ENCODE results near the gene TP53. TPM values are rescaled to one million over a fixed set of nuclear protein-coding genes. Genes with fewer than 3 reads are reported as not detected.
A peak's percentile ranks its signal among the peaks of the same experiment; 100 is the strongest.

The TP53 gene
- total RNA-seq, 1 donor from 2014 or later, result 168 TPM

- TF ChIP-seq, protein P1, sequence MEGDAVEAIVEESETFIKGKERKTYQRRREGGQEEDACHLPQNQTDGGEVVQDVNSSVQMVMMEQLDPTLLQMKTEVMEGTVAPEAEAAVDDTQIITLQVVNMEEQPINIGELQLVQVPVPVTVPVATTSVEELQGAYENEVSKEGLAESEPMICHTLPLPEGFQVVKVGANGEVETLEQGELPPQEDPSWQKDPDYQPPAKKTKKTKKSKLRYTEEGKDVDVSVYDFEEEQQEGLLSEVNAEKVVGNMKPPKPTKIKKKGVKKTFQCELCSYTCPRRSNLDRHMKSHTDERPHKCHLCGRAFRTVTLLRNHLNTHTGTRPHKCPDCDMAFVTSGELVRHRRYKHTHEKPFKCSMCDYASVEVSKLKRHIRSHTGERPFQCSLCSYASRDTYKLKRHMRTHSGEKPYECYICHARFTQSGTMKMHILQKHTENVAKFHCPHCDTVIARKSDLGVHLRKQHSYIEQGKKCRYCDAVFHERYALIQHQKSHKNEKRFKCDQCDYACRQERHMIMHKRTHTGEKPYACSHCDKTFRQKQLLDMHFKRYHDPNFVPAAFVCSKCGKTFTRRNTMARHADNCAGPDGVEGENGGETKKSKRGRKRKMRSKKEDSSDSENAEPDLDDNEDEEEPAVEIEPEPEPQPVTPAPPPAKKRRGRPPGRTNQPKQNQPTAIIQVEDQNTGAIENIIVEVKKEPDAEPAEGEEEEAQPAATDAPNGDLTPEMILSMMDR (IDR thresholded peaks at IDR 0.05; ENCODE audit: insufficient read depth, low read length, poor library complexity, severe bottlenecking), result no peak
- Histone ChIP-seq H3K36me3 (ENCODE audit: control insufficient read depth, insufficient read depth, low read length) (no peaks in the 10 kb centered on the region), H3K27me3 (ENCODE audit: control insufficient read depth, insufficient read depth, low read length) (peaks cover 33% of the 10 kb centered on the region), H3K4me3 (ENCODE audit: low read depth, low read length) (no peak overlapping the region)
- DNase-seq (ENCODE audit: low read depth), result no peak
Measured at GRCh38 chr17:7714721-7715594, 27.7 kb upstream of the TP53 start.

GRCh38 chr17:7713782-7714181 lies 26.5 kb upstream of the TP53 start:
- no peaks in the 10 kb centered on the region for H3K36me3 ChIP-seq (ENCODE audit: control insufficient read depth, insufficient read depth, low read length)
- DNase-seq (ENCODE audit: low read depth), result no peak
- H3K27me3 ChIP-seq (ENCODE audit: control insufficient read depth, insufficient read depth, low read length), result peaks cover 26% of the 10 kb centered on the region
- no peak overlapping the region for H3K4me3 ChIP-seq (ENCODE audit: low read depth, low read length)
- TF ChIP-seq, protein P1 (IDR thresholded peaks at IDR 0.05; ENCODE audit: insufficient read depth, low read length, poor library complexity, severe bottlenecking), result no peak

DNA sequence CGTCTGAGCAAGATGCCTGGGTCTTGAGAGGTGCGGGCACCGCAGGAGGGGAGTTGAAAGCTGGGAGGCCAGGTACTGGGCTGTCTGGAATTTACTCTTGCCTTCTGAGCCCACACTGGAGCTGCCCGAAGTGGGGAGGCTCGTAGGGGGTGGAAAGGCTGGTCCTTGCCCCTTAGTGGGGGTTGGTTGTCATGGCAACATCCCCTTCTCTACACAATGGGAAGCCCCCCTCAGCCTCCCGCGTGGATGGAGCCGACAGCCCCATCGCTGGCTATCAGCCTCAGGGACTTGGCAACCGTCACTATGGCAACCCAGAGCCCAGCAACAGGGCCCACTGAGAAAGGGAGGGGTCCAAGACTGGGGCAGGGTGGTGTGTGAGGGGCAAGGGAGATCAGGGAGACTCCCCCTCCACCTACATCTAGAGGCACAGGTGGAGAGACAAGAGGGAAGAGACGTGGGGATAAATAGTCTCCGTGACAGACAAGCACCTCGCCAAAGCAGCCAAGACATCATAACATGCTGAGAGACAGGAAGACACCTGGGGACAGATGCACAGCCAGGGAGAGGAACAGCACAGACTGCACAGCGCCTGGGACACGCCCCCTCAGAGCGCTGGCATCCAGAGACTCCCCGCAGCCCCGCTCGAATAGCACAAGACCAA lies 25.0 kb upstream of the TP53 start:
- Histone ChIP-seq H3K27me3 (ENCODE audit: control insufficient read depth, insufficient read depth, low read length) (peaks cover 25% of the 10 kb centered on the region), H3K4me3 (ENCODE audit: low read depth, low read length) (no peak overlapping the region), H3K36me3 (ENCODE audit: control insufficient read depth, insufficient read depth, low read length) (no peaks in the 10 kb centered on the region)
- TF ChIP-seq, protein P1 (IDR thresholded peaks at IDR 0.05; ENCODE audit: insufficient read depth, low read length, poor library complexity, severe bottlenecking), result no peak
- DNase-seq (ENCODE audit: low read depth), result no peak

GRCh38 chr17:7711051-7711755 lies 23.9 kb upstream of the TP53 start:
- no peak overlapping the region for H3K4me3 ChIP-seq (ENCODE audit: low read depth, low read length)
- no peak for DNase-seq (ENCODE audit: low read depth)
- TF ChIP-seq, protein P1 (IDR thresholded peaks at IDR 0.05; ENCODE audit: insufficient read depth, low read length, poor library complexity, severe bottlenecking), result peak; percentile 4
- peaks cover 31% of the 10 kb centered on the region for H3K27me3 ChIP-seq (ENCODE audit: control insufficient read depth, insufficient read depth, low read length)
- H3K36me3 ChIP-seq (ENCODE audit: control insufficient read depth, insufficient read depth, low read length), result no peaks in the 10 kb centered on the region

- H3K36me3 ChIP-seq (ENCODE audit: control insufficient read depth, insufficient read depth, low read length), result no peaks in the 10 kb centered on the region
- H3K27me3 ChIP-seq (ENCODE audit: control insufficient read depth, insufficient read depth, low read length), result peaks cover 40% of the 10 kb centered on the region
- H3K4me3 ChIP-seq (ENCODE audit: low read depth, low read length), result no peak overlapping the region
- DNase-seq (ENCODE audit: low read depth), result no peak
- TF ChIP-seq, protein P1 (IDR thresholded peaks at IDR 0.05; ENCODE audit: insufficient read depth, low read length, poor library complexity, severe bottlenecking), result no peak
Measured at GRCh38 chr17:7710301-7710700, 23.0 kb upstream of the TP53 start.

All from kidney epithelial cell (primary cell).